ENCODE measurements around the gene RGL4. TPM values are rescaled to one million over a fixed set of nuclear protein-coding genes. Genes with fewer than 3 reads are reported as not detected.

RGL4 gene
- total and polyA plus RNA-seq, 2 donors (not counting 1 experiment from before 2014, with no cell fraction given): 0.81 to 2.7 TPM

- 96% methylated on average over 3 of the region's 5 CpGs for WGBS (ENCODE audit: insufficient coverage)
- TF ChIP-seq EZH2 (IDR thresholded peaks at IDR 0.05; ENCODE audit: borderline replicate concordance, insufficient read depth, low read depth, low read length, poor library complexity, severe bottlenecking): no peak
- TF ChIP-seq, protein P1, sequence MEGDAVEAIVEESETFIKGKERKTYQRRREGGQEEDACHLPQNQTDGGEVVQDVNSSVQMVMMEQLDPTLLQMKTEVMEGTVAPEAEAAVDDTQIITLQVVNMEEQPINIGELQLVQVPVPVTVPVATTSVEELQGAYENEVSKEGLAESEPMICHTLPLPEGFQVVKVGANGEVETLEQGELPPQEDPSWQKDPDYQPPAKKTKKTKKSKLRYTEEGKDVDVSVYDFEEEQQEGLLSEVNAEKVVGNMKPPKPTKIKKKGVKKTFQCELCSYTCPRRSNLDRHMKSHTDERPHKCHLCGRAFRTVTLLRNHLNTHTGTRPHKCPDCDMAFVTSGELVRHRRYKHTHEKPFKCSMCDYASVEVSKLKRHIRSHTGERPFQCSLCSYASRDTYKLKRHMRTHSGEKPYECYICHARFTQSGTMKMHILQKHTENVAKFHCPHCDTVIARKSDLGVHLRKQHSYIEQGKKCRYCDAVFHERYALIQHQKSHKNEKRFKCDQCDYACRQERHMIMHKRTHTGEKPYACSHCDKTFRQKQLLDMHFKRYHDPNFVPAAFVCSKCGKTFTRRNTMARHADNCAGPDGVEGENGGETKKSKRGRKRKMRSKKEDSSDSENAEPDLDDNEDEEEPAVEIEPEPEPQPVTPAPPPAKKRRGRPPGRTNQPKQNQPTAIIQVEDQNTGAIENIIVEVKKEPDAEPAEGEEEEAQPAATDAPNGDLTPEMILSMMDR (IDR thresholded peaks at IDR 0.05): no peak
- Mint-ChIP-seq H3K4me1 (peaks cover 6% of the 10 kb centered on the region), H3K4me3 (no peak overlapping the region), H3K27ac (no peak overlapping the region), H3K9me3 (ENCODE audit: insufficient read depth) (no peaks in the 10 kb centered on the region), H3K27me3 (no peaks in the 10 kb centered on the region)
- DNase-seq: no peak
- Histone ChIP-seq H3K4me2 (replicated peaks; ENCODE audit: low read depth, low read length, poor library complexity, severe bottlenecking) (no peak overlapping the region), H3K36me3 (replicated peaks in 1 of 2; ENCODE audit: control extremely low read depth in 1 of 2, control insufficient read depth in 1 of 2, extremely low read depth in 1 of 2, insufficient read depth in 2 of 2, low read length in 1 of 2) (peaks cover 0 to 5% of the 10 kb centered on the region in 2 experiments), H3K27ac (ENCODE audit: low read length in 2 of 2) (no peak overlapping the region), H3K9ac (ENCODE audit: low read length) (no peak overlapping the region), H3K4me1 (ENCODE audit: control insufficient read depth in 2 of 2, insufficient read depth in 2 of 2, low read length in 2 of 2) (peaks cover 0 to 2% of the 10 kb centered on the region in 2 donors), H3K79me2 (ENCODE audit: control insufficient read depth, insufficient read depth, low read length) (no peaks in the 10 kb centered on the region), H3K4me3 (ENCODE audit: control extremely low read depth in 1 of 5, extremely low read depth in 1 of 5, insufficient read depth in 1 of 5, low read depth in 2 of 5, low read length in 4 of 5) (no peak overlapping the region), H3K27me3 (replicated peaks in 1 of 4; ENCODE audit: control extremely low read depth in 1 of 4, control insufficient read depth in 3 of 4, insufficient read depth in 4 of 4, low read length in 3 of 4) (no peaks in the 10 kb centered on the region), H2AFZ (ENCODE audit: insufficient read depth, low read depth, low read length, poor library complexity, severe bottlenecking) (no peak overlapping the region), H4K20me1 (ENCODE audit: control insufficient read depth, insufficient read depth, low read length, poor library complexity, severe bottlenecking) (no peaks in the 10 kb centered on the region), H3K9me3 (ENCODE audit: control extremely low read depth in 1 of 3, control insufficient read depth in 2 of 3, insufficient read depth in 1 of 3, low read length in 2 of 3) (no peaks in the 10 kb centered on the region)
- ChIA-PET CTCF (no interaction called here), POLR2A (no interaction called here)
- intact Hi-C loops (cut with micrococcal nuclease): no loop called here
- ATAC-seq (ENCODE audit: low read depth): no peak
These were observed 9.6 kb upstream of the RGL4 start for GRCh38 chr22:23681026-23681809.

GRCh38 chr22:23682077-23682476 is 8.7 kb upstream of the RGL4 start:
- no peaks in the 10 kb centered on the region for H3K9me3 Mint-ChIP-seq (ENCODE audit: insufficient read depth)
- POLR2A ChIA-PET: interaction anchor here (0.6 kb wide), 1 partner anchor 1093 kb away, joined by 5 read pairs; no protein-coding TSS in a partner anchor

More at GRCh38 chr22:23682077-23682476, 8.7 kb upstream of the RGL4 start:
- TF ChIP-seq, protein P1 (IDR thresholded peaks at IDR 0.05): no peak
- TF ChIP-seq EZH2 (IDR thresholded peaks at IDR 0.05; ENCODE audit: borderline replicate concordance, insufficient read depth, low read depth, low read length, poor library complexity, severe bottlenecking): no peak
- Histone ChIP-seq H3K4me2 (replicated peaks; ENCODE audit: low read depth, low read length, poor library complexity, severe bottlenecking) (no peak overlapping the region), H2AFZ (ENCODE audit: insufficient read depth, low read depth, low read length, poor library complexity, severe bottlenecking) (no peak overlapping the region), H4K20me1 (ENCODE audit: control insufficient read depth, insufficient read depth, low read length, poor library complexity, severe bottlenecking) (no peaks in the 10 kb centered on the region), H3K4me3 (ENCODE audit: control extremely low read depth in 1 of 5, extremely low read depth in 1 of 5, insufficient read depth in 1 of 5, low read depth in 2 of 5, low read length in 4 of 5) (no peak overlapping the region), H3K27me3 (replicated peaks in 1 of 4; ENCODE audit: control extremely low read depth in 1 of 4, control insufficient read depth in 3 of 4, insufficient read depth in 4 of 4, low read length in 3 of 4) (no peaks in the 10 kb centered on the region), H3K79me2 (ENCODE audit: control insufficient read depth, insufficient read depth, low read length) (no peaks in the 10 kb centered on the region), H3K9me3 (ENCODE audit: control extremely low read depth in 1 of 3, control insufficient read depth in 2 of 3, insufficient read depth in 1 of 3, low read length in 2 of 3) (no peaks in the 10 kb centered on the region), H3K27ac (ENCODE audit: low read length in 2 of 2) (no peak overlapping the region), H3K9ac (ENCODE audit: low read length) (no peak overlapping the region), H3K4me1 (ENCODE audit: control insufficient read depth in 2 of 2, insufficient read depth in 2 of 2, low read length in 2 of 2) (no peaks in the 10 kb centered on the region), H3K36me3 (replicated peaks in 1 of 2; ENCODE audit: control extremely low read depth in 1 of 2, control insufficient read depth in 1 of 2, extremely low read depth in 1 of 2, insufficient read depth in 2 of 2, low read length in 1 of 2) (peaks cover 0 to 5% of the 10 kb centered on the region in 2 experiments)
- Mint-ChIP-seq H3K27me3 (no peaks in the 10 kb centered on the region), H3K4me1 (peaks cover 2% of the 10 kb centered on the region), H3K4me3 (no peak overlapping the region), H3K27ac (no peak overlapping the region)
- CTCF ChIA-PET: interaction anchor here (0.5 kb wide), 1 partner anchor 9 kb away, joined by 3 read pairs; no protein-coding TSS in a partner anchor
- intact Hi-C loops (cut with micrococcal nuclease): no loop called here
- 90% methylated on average over 2 of the region's 5 CpGs for WGBS (ENCODE audit: insufficient coverage)
- DNase-seq: no peak
- no peak for ATAC-seq (ENCODE audit: low read depth)

Data from B cell (primary cell).